ENCODE measurements around the gene GCSAM.

DNA sequence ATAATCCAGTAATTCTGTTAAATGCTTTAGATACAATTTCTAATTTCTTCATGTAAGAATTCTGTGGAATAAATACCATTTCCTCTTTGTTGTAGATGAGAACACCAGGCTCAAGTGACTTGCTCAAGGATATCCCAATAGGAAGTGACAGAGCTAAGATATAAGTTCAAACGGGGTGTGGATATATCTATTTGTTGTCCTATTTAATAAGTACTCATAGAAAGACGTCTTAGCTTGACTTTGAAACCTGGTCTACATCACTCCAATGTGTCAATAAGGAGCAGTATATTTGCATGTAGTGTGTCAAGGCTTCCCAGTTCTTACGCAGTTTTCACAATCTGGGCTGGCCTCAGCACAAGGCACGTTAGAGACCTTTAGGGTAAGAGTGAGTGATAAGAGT lies 4.7 kb upstream of the GCSAM start:
- TF ChIP-seq, protein P1, sequence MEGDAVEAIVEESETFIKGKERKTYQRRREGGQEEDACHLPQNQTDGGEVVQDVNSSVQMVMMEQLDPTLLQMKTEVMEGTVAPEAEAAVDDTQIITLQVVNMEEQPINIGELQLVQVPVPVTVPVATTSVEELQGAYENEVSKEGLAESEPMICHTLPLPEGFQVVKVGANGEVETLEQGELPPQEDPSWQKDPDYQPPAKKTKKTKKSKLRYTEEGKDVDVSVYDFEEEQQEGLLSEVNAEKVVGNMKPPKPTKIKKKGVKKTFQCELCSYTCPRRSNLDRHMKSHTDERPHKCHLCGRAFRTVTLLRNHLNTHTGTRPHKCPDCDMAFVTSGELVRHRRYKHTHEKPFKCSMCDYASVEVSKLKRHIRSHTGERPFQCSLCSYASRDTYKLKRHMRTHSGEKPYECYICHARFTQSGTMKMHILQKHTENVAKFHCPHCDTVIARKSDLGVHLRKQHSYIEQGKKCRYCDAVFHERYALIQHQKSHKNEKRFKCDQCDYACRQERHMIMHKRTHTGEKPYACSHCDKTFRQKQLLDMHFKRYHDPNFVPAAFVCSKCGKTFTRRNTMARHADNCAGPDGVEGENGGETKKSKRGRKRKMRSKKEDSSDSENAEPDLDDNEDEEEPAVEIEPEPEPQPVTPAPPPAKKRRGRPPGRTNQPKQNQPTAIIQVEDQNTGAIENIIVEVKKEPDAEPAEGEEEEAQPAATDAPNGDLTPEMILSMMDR (IDR thresholded peaks at IDR 0.05) = no peak
- no peak for TF ChIP-seq POLR2A (IDR thresholded peaks at IDR 0.05)

Measured in ovary (tissue), 3 donors.